Caco-2 (cell line): ENCODE results near the gene TNFRSF8. TPM values are rescaled to one million over a fixed set of nuclear protein-coding genes. Genes with fewer than 3 reads are reported as not detected.

Source experiments
- BruUV-seq: library from RNA; stranded (reverse); fragments of 400-500 nt; replicated peaks from 2 replicates; lab custom pipeline; 2021; lab: Mats Ljungman, UMichigan
- CTCF ChIA-PET: fragments of 300-600 bp; sonication (Branson Sonifier 250); formaldehyde crosslinking; loops from one replicate; lab custom pipeline; 2022; ENCODE audit warnings: antibody characterized with exemption; lab: Charles Lee
- POLR2A ChIA-PET: fragments of 300-600 bp; sonication (Branson Sonifier 250); formaldehyde crosslinking; loops from one replicate; lab custom pipeline; 2022; ENCODE audit warnings: antibody characterized with exemption; lab: Charles Lee
- DNase-seq, 2 experiments: peaks; one replicate each; pipeline versions ENCODE4 v3.0.0 to v3.0.0-alpha.2; 2020 to 2022
- H3K27me3 ChIP-seq: replicated peaks from 2 replicates; pipeline ENCODE4 v1.6.0; 2011; ENCODE audit warnings: low read length; ENCODE audit not compliant: control insufficient read depth, insufficient read depth
- H3K36me3 ChIP-seq: 2 replicates; pipeline ENCODE4 v1.5.1; 2011; ENCODE audit warnings: low read length; ENCODE audit not compliant: control insufficient read depth, insufficient read depth
- H3K4me1 ChIP-seq: fragments of 250-450 bp; sonication (Bioruptor Pico); 2 replicates; pipeline ENCODE4 v1.5.1; 2020; ENCODE audit warnings: mild to moderate bottlenecking
- H3K4me3 ChIP-seq: 2 replicates; pipeline ENCODE4 v1.5.1; 2011; ENCODE audit warnings: low read depth, mild to moderate bottlenecking, control low read depth, low read length
- H3K9me3 ChIP-seq: fragments of 250-450 bp; sonication (Bioruptor Pico); 2 replicates; pipeline ENCODE4 v1.5.1; 2020; ENCODE audit warnings: mild to moderate bottlenecking, moderate library complexity
- H3K27ac Mint-ChIP-seq: one replicate; pipeline ENCODE4 v1.8.0; 2022; ENCODE audit warnings: mixed read lengths; ENCODE audit not compliant: unreplicated experiment
- H3K27me3 Mint-ChIP-seq: one replicate; pipeline ENCODE4 v1.8.0; 2022; ENCODE audit warnings: mixed read lengths; ENCODE audit not compliant: insufficient read depth, unreplicated experiment
- H3K36me3 Mint-ChIP-seq: one replicate; pipeline ENCODE4 v1.8.0; 2022; ENCODE audit warnings: mild to moderate bottlenecking, mixed read lengths; ENCODE audit not compliant: insufficient read depth, unreplicated experiment
- H3K4me1 Mint-ChIP-seq: one replicate; pipeline ENCODE4 v1.8.0; 2022; ENCODE audit warnings: low read depth, mixed read lengths; ENCODE audit not compliant: unreplicated experiment
- H3K4me3 Mint-ChIP-seq: one replicate; pipeline ENCODE4 v1.8.0; 2022; ENCODE audit warnings: mild to moderate bottlenecking, moderate library complexity, mixed read lengths; ENCODE audit not compliant: unreplicated experiment
- H3K9me3 Mint-ChIP-seq: one replicate; pipeline ENCODE4 v1.8.0; 2022; ENCODE audit warnings: mixed read lengths; ENCODE audit not compliant: unreplicated experiment
- CTCF ChIP-seq, 2 experiments: fragments of 200-600 bp in 1 of 2; IDR thresholded peaks; 1 replicate in 1 of 2; 2 replicates in 1 of 2; pipeline versions ENCODE4 v1.5.1 to v1.8.0; 2011 to 2022; ENCODE audit warnings: antibody characterized with exemption in 1 of 2, control low read depth in 1 of 2, inconsistent platforms in 1 of 2, low read depth in 1 of 2, low read length in 1 of 2, mild to moderate bottlenecking in 1 of 2, moderate library complexity in 1 of 2; ENCODE audit not compliant: insufficient read depth in 1 of 2, severe bottlenecking in 1 of 2, unreplicated experiment in 1 of 2
- intact Hi-C: fragments of 100-400 bp; cut with micrococcal nuclease; formaldehyde crosslinking; loops from one replicate; pipeline ENCODE4 v1.10.0; 2022; ENCODE audit not compliant: unreplicated experiment
- total RNA-seq: library from RNA; stranded (reverse); gene quantifications from 2 replicates; pipeline ENCODE4 v1.2.3, GENCODE V29; 2022

The TNFRSF8 gene
- total RNA-seq, 1 experiment from 2014 or later = not detected

GRCh38 chr1:12170263-12170671 lies 107.2 kb downstream of the TNFRSF8 start:
- Histone ChIP-seq H3K36me3 (no peaks in the 10 kb centered on the region), H3K4me3 (no peak overlapping the region), H3K9me3 (no peaks in the 10 kb centered on the region), H3K4me1 (no peaks in the 10 kb centered on the region), H3K27me3 (no peaks in the 10 kb centered on the region)
- DNase-seq = no peak
- no TSS peak for BruUV-seq
- Mint-ChIP-seq H3K9me3 (no peaks in the 10 kb centered on the region), H3K27me3 (peaks cover 2% of the 10 kb centered on the region), H3K4me3 (no peak overlapping the region), H3K27ac (no peak overlapping the region), H3K36me3 (no peaks in the 10 kb centered on the region), H3K4me1 (peaks cover 5% of the 10 kb centered on the region)
- ChIA-PET CTCF (interaction anchor here (0.6 kb wide), 1 partner anchor 73 kb away, joined by 3 read pairs; no protein-coding TSS in a partner anchor), POLR2A (no interaction called here)
- intact Hi-C loops = no loop called here
- no peak for TF ChIP-seq CTCF (IDR thresholded peaks at IDR 0.05; ENCODE audit: insufficient read depth in 1 of 2, low read depth in 1 of 2, low read length in 1 of 2, severe bottlenecking in 1 of 2, unreplicated experiment in 1 of 2)

GRCh38 chr1:12171206-12172041 lies 108.3 kb downstream of the TNFRSF8 start:
- Histone ChIP-seq H3K4me3 (no peak overlapping the region), H3K9me3 (no peaks in the 10 kb centered on the region), H3K4me1 (no peaks in the 10 kb centered on the region), H3K27me3 (no peaks in the 10 kb centered on the region), H3K36me3 (no peaks in the 10 kb centered on the region)
- ChIA-PET CTCF (no interaction called here), POLR2A (no interaction called here)
- DNase-seq = no peak
- no peak overlapping the region for H3K4me3 Mint-ChIP-seq
- H3K9me3 Mint-ChIP-seq = no peaks in the 10 kb centered on the region
- no peak for TF ChIP-seq CTCF (IDR thresholded peaks at IDR 0.05; ENCODE audit: insufficient read depth in 1 of 2, low read depth in 1 of 2, low read length in 1 of 2, severe bottlenecking in 1 of 2, unreplicated experiment in 1 of 2)
- H3K4me1 Mint-ChIP-seq = peaks cover 5% of the 10 kb centered on the region
- no peak overlapping the region for H3K27ac Mint-ChIP-seq
- no TSS peak for BruUV-seq
- H3K27me3 Mint-ChIP-seq = peaks cover 2% of the 10 kb centered on the region
- intact Hi-C loops = no loop called here
- no peaks in the 10 kb centered on the region for H3K36me3 Mint-ChIP-seq

- intact Hi-C loops = no loop called here
These were observed 109.1 kb downstream of the TNFRSF8 start for GRCh38 chr1:12172042-12172851.

More at GRCh38 chr1:12172042-12172851, 109.1 kb downstream of the TNFRSF8 start:
- Mint-ChIP-seq H3K36me3 (no peaks in the 10 kb centered on the region), H3K27me3 (peaks cover 2% of the 10 kb centered on the region), H3K4me1 (peaks cover 5% of the 10 kb centered on the region), H3K4me3 (no peak overlapping the region), H3K9me3 (no peaks in the 10 kb centered on the region), H3K27ac (no peak overlapping the region)
- no peak for DNase-seq
- Histone ChIP-seq H3K27me3 (no peaks in the 10 kb centered on the region), H3K4me1 (no peaks in the 10 kb centered on the region), H3K9me3 (no peaks in the 10 kb centered on the region), H3K4me3 (no peak overlapping the region), H3K36me3 (no peaks in the 10 kb centered on the region)
- ChIA-PET CTCF (no interaction called here), POLR2A (no interaction called here)
- no TSS peak for BruUV-seq
- no peak for TF ChIP-seq CTCF (IDR thresholded peaks at IDR 0.05; ENCODE audit: insufficient read depth in 1 of 2, low read depth in 1 of 2, low read length in 1 of 2, severe bottlenecking in 1 of 2, unreplicated experiment in 1 of 2)
